OCI-LY1 (cell line): ENCODE measurements around the gene CHD5.

ENCODE experiments used
- H2AFZ ChIP-seq: fragments of 200-600 bp; sonication (generic), shearing (Covaris generic); 2 replicates; pipeline ENCODE4 v1.6.0; 2014; ENCODE audit warnings: antibody characterized with exemption, mild to moderate bottlenecking, low read length
- H3F3A ChIP-seq: fragments of 200-600 bp; sonication (generic), shearing (Covaris generic); 2 replicates; pipeline ENCODE4 v1.6.0; 2014; ENCODE audit warnings: mild to moderate bottlenecking, antibody characterized with exemption, low read length, moderate library complexity; ENCODE audit not compliant: insufficient read depth
- H3K27ac ChIP-seq: fragments of 200-600 bp; sonication (generic); 2 replicates; pipeline ENCODE4 v1.5.1; 2014; ENCODE audit warnings: low read length, mixed run types, mild to moderate bottlenecking, low read depth; ENCODE audit not compliant: poor library complexity, severe bottlenecking
- H3K27me3 ChIP-seq: fragments of 200-600 bp; sonication (generic); 2 replicates; pipeline ENCODE4 v1.6.0; 2014; ENCODE audit warnings: antibody characterized with exemption, mild to moderate bottlenecking, low read length, moderate library complexity; ENCODE audit not compliant: insufficient read depth
- H3K36me3 ChIP-seq: fragments of 200-600 bp; sonication (generic); 2 replicates; pipeline ENCODE4 v1.6.1; 2014; ENCODE audit warnings: mild to moderate bottlenecking, antibody characterized with exemption, low read length, moderate library complexity, mixed read lengths; ENCODE audit not compliant: insufficient read depth
- H3K4me1 ChIP-seq: fragments of 200-600 bp; sonication (generic); 2 replicates; pipeline ENCODE4 v1.5.1; 2014; ENCODE audit warnings: mild to moderate bottlenecking, low read length, moderate library complexity; ENCODE audit not compliant: insufficient read depth, severe bottlenecking
- H3K4me2 ChIP-seq: fragments of 200-600 bp; sonication (generic), shearing (Covaris generic); 2 replicates; pipeline ENCODE4 v1.6.1; 2014; ENCODE audit warnings: low read length
- H3K4me3 ChIP-seq: fragments of 200-600 bp; sonication (generic); 2 replicates; pipeline ENCODE4 v1.5.1; 2014; ENCODE audit warnings: low read length, low read depth, mild to moderate bottlenecking, mixed read lengths; ENCODE audit not compliant: poor library complexity, severe bottlenecking
- H3K79me2 ChIP-seq: fragments of 200-600 bp; shearing (Covaris generic); 2 replicates; pipeline ENCODE4 v1.6.1; 2016; ENCODE audit warnings: mixed run types, low read length, mixed read lengths; ENCODE audit not compliant: insufficient read depth
- H3K9ac ChIP-seq: fragments of 200-600 bp; sonication (generic), shearing (Covaris generic); 2 replicates; pipeline ENCODE4 v1.6.1; 2014; ENCODE audit warnings: mild to moderate bottlenecking, low read length, mixed read lengths
- H3K9me2 ChIP-seq: fragments of 200-600 bp; sonication (generic), shearing (Covaris generic); 2 replicates; pipeline ENCODE4 v1.6.1; 2014; ENCODE audit warnings: low read depth, mild to moderate bottlenecking, low read length, mixed read lengths
- H3K9me3 ChIP-seq: fragments of 200-600 bp; shearing (Covaris generic); 2 replicates; pipeline ENCODE4 v1.6.1; 2014; ENCODE audit warnings: low read length, mixed read lengths
- H4K20me1 ChIP-seq: fragments of 200-600 bp; sonication (generic), shearing (Covaris generic); 2 replicates; pipeline ENCODE4 v1.6.0; 2016; ENCODE audit warnings: mild to moderate bottlenecking, low read length; ENCODE audit not compliant: insufficient read depth
- CTCF ChIP-seq: fragments of 200-600 bp; sonication (generic), shearing (Covaris generic); IDR thresholded peaks from 2 replicates; pipeline ENCODE4 v1.5.1; 2017; ENCODE audit warnings: mild to moderate bottlenecking, antibody characterized with exemption, low read length, moderate library complexity, mixed read lengths
- EZH2 ChIP-seq: fragments of 200-600 bp; sonication (generic), shearing (Covaris generic); IDR thresholded peaks from 2 replicates; pipeline ENCODE4 v1.8.0; 2017; ENCODE audit warnings: borderline replicate concordance, mixed run types, mild to moderate bottlenecking, antibody characterized with exemption, low read length, moderate library complexity, mixed read lengths

CHD5 gene

DNA sequence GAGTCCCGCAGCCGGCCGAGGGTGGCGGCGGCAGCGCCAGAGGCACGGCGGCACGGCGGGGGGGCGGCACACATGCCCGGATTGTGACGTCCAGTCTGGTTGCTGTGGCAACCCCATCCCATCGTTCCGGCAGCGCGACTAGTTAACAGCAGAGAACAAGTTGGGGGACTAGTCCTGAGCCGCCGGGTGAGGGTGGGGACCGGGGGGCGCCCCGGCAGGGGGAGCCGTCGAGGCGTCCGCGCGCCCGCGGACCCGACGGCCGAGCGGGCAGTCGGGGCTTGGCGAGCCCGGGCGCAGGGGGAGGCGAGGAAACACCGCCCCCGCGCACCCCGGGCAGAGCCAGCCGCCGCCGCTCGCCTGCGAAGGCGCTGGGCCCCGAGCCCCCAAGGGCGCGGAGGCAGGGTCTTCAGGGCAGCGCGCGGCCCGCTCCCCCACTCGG is at the start of gene CHD5:
Gene CHD5, minus strand, starts transcription at position 54 of the 439 bp plus-strand sequence. CDS start 298 bp downstream, outside the sequence.
- no peak within 1 kb of the TSS for H3K4me2 ChIP-seq
- no peak within 1 kb of the TSS for H3K9ac ChIP-seq
- TF ChIP-seq EZH2 (no peak), CTCF (no peak)
- H4K20me1 ChIP-seq: no peaks in the 10 kb centered on the region
- no peaks in the 10 kb centered on the region for H3K79me2 ChIP-seq
- H3K9me2 ChIP-seq: no peaks in the 10 kb centered on the region
- no peaks in the 10 kb centered on the region; the same call in none of the 2 replicates for H3K27me3 ChIP-seq
- no peaks in the 10 kb centered on the region for H3F3A ChIP-seq
- H3K9me3 ChIP-seq: no peaks in the 10 kb centered on the region
- H2AFZ ChIP-seq: no peak within 1 kb of the TSS
- H3K4me3 ChIP-seq: no peak within 1 kb of the TSS
- H3K36me3 ChIP-seq: peaks cover 13% of the 10 kb centered on the region
- H3K4me1 ChIP-seq: no peaks in the 10 kb centered on the region
- no peak within 1 kb of the TSS for H3K27ac ChIP-seq

- no peaks in the 10 kb centered on the region for H3F3A ChIP-seq
- H3K9me2 ChIP-seq: no peaks in the 10 kb centered on the region
- no peaks in the 10 kb centered on the region for H3K9me3 ChIP-seq
- H3K4me1 ChIP-seq: no peaks in the 10 kb centered on the region
- H3K9ac ChIP-seq: no peak overlapping the region
- TF ChIP-seq EZH2 (no peak), CTCF (no peak)
- no peak overlapping the region for H2AFZ ChIP-seq
- no peak overlapping the region for H3K4me2 ChIP-seq
- H3K27ac ChIP-seq: no peak overlapping the region
- H3K4me3 ChIP-seq: no peak overlapping the region
- H4K20me1 ChIP-seq: no peaks in the 10 kb centered on the region
- peaks cover 89% of the 10 kb centered on the region for H3K36me3 ChIP-seq
- no peaks in the 10 kb centered on the region for H3K27me3 ChIP-seq
- H3K79me2 ChIP-seq: no peaks in the 10 kb centered on the region
These were observed 45.5 kb upstream of the CHD5 start for GRCh38 chr1:6225651-6226050.

GRCh38 chr1:6224718-6225117 is 44.6 kb upstream of the CHD5 start:
- H3K4me2 ChIP-seq: no peak overlapping the region
- no peaks in the 10 kb centered on the region for H4K20me1 ChIP-seq
- H3K79me2 ChIP-seq: no peaks in the 10 kb centered on the region
- no peak overlapping the region for H3K9ac ChIP-seq
- no peaks in the 10 kb centered on the region for H3F3A ChIP-seq
- H3K9me2 ChIP-seq: no peaks in the 10 kb centered on the region
- H3K36me3 ChIP-seq: peaks cover 87% of the 10 kb centered on the region
- H3K4me3 ChIP-seq: no peak overlapping the region
- H2AFZ ChIP-seq: no peak overlapping the region
- H3K27me3 ChIP-seq: no peaks in the 10 kb centered on the region
- TF ChIP-seq EZH2 (no peak), CTCF (no peak)
- no peaks in the 10 kb centered on the region for H3K4me1 ChIP-seq
- no peak overlapping the region for H3K27ac ChIP-seq
- no peaks in the 10 kb centered on the region for H3K9me3 ChIP-seq
